K562 (cell line): ENCODE data around the gene G6PC3. TPM values are rescaled to one million over a fixed set of nuclear protein-coding genes. Genes with fewer than 3 reads are reported as not detected.

Experiments used
- ATAC-seq: fragments of 200-7000 bp; cut with Tn5 transposase; 3 replicates; pipeline ENCODE4 v1.9.1; 2020; ENCODE audit warnings: moderate library complexity
- BruUV-seq: library from RNA; stranded (reverse); fragments of 400-500 nt; replicated peaks from 2 replicates; lab custom pipeline; 2021; lab: Mats Ljungman, UMichigan
- CTCF ChIA-PET: fragments of 300-600 bp; formaldehyde crosslinking; extraction: SDS; loops from one replicate; lab custom pipeline; 2021; ENCODE audit warnings: low intra/inter-chr PET ratio; lab: Yijun Ruan, JAX
- POLR2A ChIA-PET: fragments of 300-600, 350-650 bp; sonication (Branson Sonifier 250); formaldehyde crosslinking; extraction: SDS; loops from one replicate; lab custom pipeline; 2021; ENCODE audit warnings: antibody characterized with exemption, inconsistent platforms; lab: Yijun Ruan, JAX
- DNase-seq, 4 experiments: peaks; one replicate each; pipeline versions ENCODE4 v3.0.0 to v3.0.0-alpha.2; 2011 to 2018; ENCODE audit warnings: low spot score in 3 of 4, mixed read lengths in 3 of 4; ENCODE audit errors: extremely low read depth in 1 of 4
- FAIRE-seq: peaks from 2 replicates; lab custom pipeline; 2011; peaks lifted over from hg19 to GRCh38; lab: Jason Lieb, UNC
- H2AFZ ChIP-seq: 2 replicates; pipeline ENCODE4 v1.6.0; 2011; ENCODE audit warnings: low read depth, low read length, control low read depth, inconsistent platforms
- H3K27ac ChIP-seq: fragments of 200-600 bp; 3 replicates; pipeline ENCODE4 v1.8.0; 2011; ENCODE audit warnings: low read depth, mild to moderate bottlenecking, control low read depth, inconsistent platforms, low read length, moderate library complexity, mixed read lengths; ENCODE audit errors: extremely low read depth
- H3K27me3 ChIP-seq, 2 experiments: fragments of 300-600 bp in 1 of 2; 2 replicates in 1 of 2; 3 replicates in 1 of 2; pipeline versions ENCODE4 v1.6.0 to v1.8.0; 2011; ENCODE audit warnings: inconsistent platforms in 2 of 2, low read length in 2 of 2, mild to moderate bottlenecking in 1 of 2, mixed read lengths in 1 of 2, moderate library complexity in 1 of 2; ENCODE audit not compliant: control insufficient read depth in 2 of 2, insufficient read depth in 2 of 2
- H3K36me3 ChIP-seq: fragments of 300-600 bp; 3 replicates; pipeline ENCODE4 v1.8.0; 2011; ENCODE audit warnings: mild to moderate bottlenecking, low read length, inconsistent platforms; ENCODE audit not compliant: control insufficient read depth, insufficient read depth
- H3K4me1 ChIP-seq, 2 experiments: fragments of 200-600 bp in 1 of 2; replicated peaks in 1 of 2; 2 replicates in 1 of 2; 3 replicates in 1 of 2; pipeline versions ENCODE4 v1.5.1 to v1.8.0; 2011; ENCODE audit warnings: inconsistent platforms in 2 of 2, low read length in 2 of 2, mild to moderate bottlenecking in 1 of 2, mixed read lengths in 1 of 2, moderate library complexity in 1 of 2; ENCODE audit not compliant: control insufficient read depth in 2 of 2, insufficient read depth in 2 of 2
- H3K4me2 ChIP-seq: 2 replicates; pipeline ENCODE4 v1.6.1; 2011; ENCODE audit warnings: low read length, control low read depth, inconsistent platforms, mixed read lengths; ENCODE audit not compliant: insufficient read depth
- H3K4me3 ChIP-seq: fragments of 200-600 bp; sonication (generic), shearing (Covaris generic); 2 replicates; pipeline ENCODE4 v1.5.1; 2016; ENCODE audit warnings: control low read depth, inconsistent platforms
- H3K79me2 ChIP-seq: fragments of 200-600 bp; 3 replicates; pipeline ENCODE4 v1.8.0; 2011; ENCODE audit warnings: low read length, inconsistent platforms; ENCODE audit not compliant: control insufficient read depth, insufficient read depth
- H3K9ac ChIP-seq, 2 experiments: 2 replicates each; pipeline versions ENCODE4 v1.6.0 to v1.6.1; 2011; ENCODE audit warnings: low read depth in 2 of 2, low read length in 2 of 2, control low read depth in 1 of 2, inconsistent platforms in 1 of 2, mild to moderate bottlenecking in 1 of 2, mixed read lengths in 1 of 2; ENCODE audit not compliant: insufficient read depth in 1 of 2
- H3K9me1 ChIP-seq: one replicate; pipeline ENCODE4 v1.6.0; 2011; ENCODE audit warnings: inconsistent platforms, mild to moderate bottlenecking, low read length, moderate library complexity; ENCODE audit not compliant: control insufficient read depth, insufficient read depth
- H3K9me3 ChIP-seq: replicated peaks from 2 replicates; pipeline ENCODE4 v1.5.1; 2011; ENCODE audit warnings: low read depth, low read length, inconsistent platforms; ENCODE audit not compliant: control insufficient read depth, insufficient read depth
- H4K20me1 ChIP-seq: replicated peaks from 2 replicates; pipeline ENCODE4 v1.6.1; 2011; ENCODE audit warnings: low read length, inconsistent platforms, mixed read lengths; ENCODE audit not compliant: control insufficient read depth, insufficient read depth
- CBX3 ChIP-seq, 2 experiments: IDR thresholded peaks; 1 replicate in 1 of 2; 2 replicates in 1 of 2; pipeline ENCODE4 v1.6.1; 2012; ENCODE audit warnings: inconsistent platforms in 2 of 2, low read length in 2 of 2, borderline replicate concordance in 1 of 2, control low read depth in 1 of 2
- EP400 ChIP-seq: fragments of 450-650 bp; IDR thresholded peaks from 2 replicates; pipeline ENCODE4 v1.6.1; 2017; ENCODE audit warnings: antibody characterized with exemption, mild to moderate bottlenecking, moderate library complexity
- FOXJ2 ChIP-seq: fragments of 200-800 bp; sonication (Bioruptor generic); IDR thresholded peaks from 2 replicates; pipeline ENCODE4 v1.6.1; 2016; ENCODE audit warnings: missing genetic modification characterization, missing compliant biosample characterization
- GTF2F1 ChIP-seq: IDR thresholded peaks from 2 replicates; pipeline ENCODE4 v1.6.1; 2011; ENCODE audit warnings: low read depth, low read length, improper control_type of control experiment
- HIVEP1 ChIP-seq: fragments of 250-450 bp; sonication (Bioruptor Pico); IDR thresholded peaks from 2 replicates; pipeline ENCODE4 v1.4.0; 2020; ENCODE audit warnings: mild to moderate bottlenecking
- HNRNPLL ChIP-seq: fragments of 200-400 bp; formaldehyde crosslinking; IDR thresholded peaks from 2 replicates; pipeline ENCODE4 v1.6.1; 2017; ENCODE audit warnings: low read length, low read depth, mild to moderate bottlenecking; ENCODE audit not compliant: poor library complexity, severe bottlenecking
- ID3 ChIP-seq, 2 experiments: fragments of 250-450 bp in 1 of 2; fragments of 450-650 bp in 1 of 2; sonication (Bioruptor Pico) in 1 of 2; IDR thresholded peaks; 2 replicates each; pipeline versions ENCODE4 v1.6.1 to v1.8.0; 2016 to 2021; ENCODE audit warnings: mild to moderate bottlenecking in 2 of 2, moderate library complexity in 2 of 2, missing compliant biosample characterization in 1 of 2, missing genetic modification characterization in 1 of 2
- NFYB ChIP-seq: IDR thresholded peaks from 2 replicates; pipeline ENCODE4 v1.6.1; 2011; ENCODE audit warnings: mild to moderate bottlenecking, moderate library complexity; ENCODE audit not compliant: insufficient read length; ENCODE audit errors: extremely low read depth
- PHF21A ChIP-seq: fragments of 450-650 bp; IDR thresholded peaks from 2 replicates; pipeline ENCODE4 v1.6.1; 2017; ENCODE audit warnings: low read depth, borderline replicate concordance
- PKNOX1 ChIP-seq: fragments of 450-650 bp; IDR thresholded peaks from 2 replicates; pipeline ENCODE4 v1.6.1; 2016
- SIRT6 ChIP-seq: IDR thresholded peaks from one replicate; pipeline ENCODE4 v1.6.1; 2012; ENCODE audit warnings: low read depth, mild to moderate bottlenecking, control low read depth, inconsistent platforms, low read length, moderate library complexity
- SNAPC5 ChIP-seq: fragments of 250-450 bp; sonication (Bioruptor Pico); IDR thresholded peaks from 2 replicates; pipeline ENCODE4 v1.8.0; 2021; ENCODE audit warnings: moderate library complexity, mild to moderate bottlenecking, inconsistent platforms
- SNIP1 ChIP-seq: fragments of 450-650 bp; IDR thresholded peaks from 2 replicates; pipeline ENCODE4 v1.7.1; 2017; ENCODE audit warnings: low read depth, mild to moderate bottlenecking
- SPI1 ChIP-seq: IDR thresholded peaks from 2 replicates; pipeline ENCODE4 v1.6.1; 2011; ENCODE audit warnings: low read depth, low read length, control low read depth, borderline replicate concordance
- TAL1 ChIP-seq: fragments of 450-650 bp; IDR thresholded peaks from 2 replicates; pipeline ENCODE4 v1.6.1; 2016; ENCODE audit warnings: mild to moderate bottlenecking
- WHSC1 ChIP-seq: IDR thresholded peaks from one replicate; pipeline ENCODE4 v1.6.1; 2012; ENCODE audit warnings: low read length, control low read depth, inconsistent platforms
- ZNF184 ChIP-seq: sonication (generic); formaldehyde crosslinking; IDR thresholded peaks from 2 replicates; pipeline ENCODE4 v1.5.0; 2020; ENCODE audit warnings: missing genetic modification reagents
- ZNF780A ChIP-seq: fragments of 250-450 bp; sonication (Bioruptor Pico); IDR thresholded peaks from 2 replicates; pipeline ENCODE4 v1.5.0; 2021; ENCODE audit warnings: mild to moderate bottlenecking
- WGBS: fragments of 100-300 bp; shearing (Covaris generic); methylation state at CpG from one replicate; pipeline ENCODE4 v1.1.6; 2016; ENCODE audit warnings: low coverage, mixed read lengths; ENCODE audit not compliant: insufficient coverage; ENCODE audit errors: missing lambda C conversion rate; 5-methylcytosine and 5-hydroxymethylcytosine counted together
- in situ Hi-C: fragments of 300-500 bp; cut with MboI; formaldehyde crosslinking; loops from 4 replicates; pipeline ENCODE4 v1.15.0; 2018; ENCODE audit warnings: inconsistent platforms, mixed read lengths
- intact Hi-C: fragments of 100-400 bp; cut with micrococcal nuclease; formaldehyde crosslinking; loops from 2 replicates; pipeline ENCODE4 v1.14.2; 2022
- polyA plus RNA-seq, 8 experiments: library from polyadenylated mRNA; depleted of rRNA in 4 of 8; stranded (reverse) in 5 of 8; unstranded in 3 of 8; fragments of >200 nt; fragmentation: Nextera tagmentation in 2 of 8; fragmentation: Illumina TruSeq in 1 of 8; extraction: Ambion mirVana in 2 of 8; extraction: Trizol in 1 of 8; gene quantifications; 2 replicates each; pipeline versions ENCODE4 v1.2.1 to v1.2.3, GENCODE V29; 2011 to 2014; ENCODE audit warnings: inconsistent platforms in 1 of 8, missing spikeins in 1 of 8
- total RNA-seq, 7 experiments: library from RNA; depleted of rRNA in 6 of 7; stranded (reverse); fragments of >200 nt in 6 of 7; fragmentation: Illumina TruSeq in 2 of 7; extraction: Trizol in 2 of 7; gene quantifications; 2 replicates each; pipeline versions ENCODE4 v1.2.1 to v1.2.3, GENCODE V29; 2011 to 2021; ENCODE audit warnings: low replicate concordance in 1 of 7

G6PC3 gene
- total and polyA plus RNA-seq, 9 of the 15 experiments (the other 6 are each of a cell fraction or from before 2014, with no cell fraction given) = 10.4 to 57.8 (median 31.1) TPM

GRCh38 chr17:44043272-44043696 is 27.3 kb upstream of the G6PC3 start:
- H3K4me3 ChIP-seq = no peak overlapping the region
- H3K27ac ChIP-seq = no peak overlapping the region
- H3K27me3 ChIP-seq = no peaks in the 10 kb centered on the region
- H2AFZ ChIP-seq = no peak overlapping the region
- CTCF ChIA-PET = no interaction called here
- 95% methylated on average over 4 of the region's 4 CpGs for WGBS
- TF ChIP-seq TAL1 (no peak), SPI1 (no peak), ID3 (CRISPR knock-in tag; IDR thresholded peaks at IDR 0.05) (no peak), ID3 (tag; IDR thresholded peaks at IDR 0.05) (no peak), EP400 (no peak), NFYB (no peak), GTF2F1 (no peak), ZNF184 (CRISPR knock-in tag) (no peak), SNAPC5 (CRISPR knock-in tag) (no peak), WHSC1 (no peak), SIRT6 (no peak), SNIP1 (no peak), HNRNPLL (no peak), PKNOX1 (no peak), FOXJ2 (tag) (no peak), CBX3 (IDR thresholded peaks at IDR 0.05; ENCODE audit: borderline replicate concordance in 1 of 2, low read length in 2 of 2) (no peak), HIVEP1 (CRISPR knock-in tag) (no peak), PHF21A (no peak), ZNF780A (no peak)
- TF ChIP-seq, all 486 proteins: peak for 0
- Histone ChIP-seq H3K9ac (no peak overlapping the region; a peak in 1 of 4 replicates), H3K79me2 (peaks cover 74% of the 10 kb centered on the region), H3K9me1 (no peaks in the 10 kb centered on the region), H4K20me1 (peaks cover 20% of the 10 kb centered on the region), H3K4me1 (peaks cover 0 to 2% of the 10 kb centered on the region in 2 experiments; a peak in 1 of 5 replicates), H3K36me3 (peaks cover 71% of the 10 kb centered on the region; the same call in 2 of the 3 replicates), H3K9me3 (no peaks in the 10 kb centered on the region), H3K4me2 (no peak overlapping the region)
- no TSS peak for BruUV-seq
- ATAC-seq = no peak
- in situ Hi-C loops (loop anchor here (5.0 kb wide), 1 partner anchor 101 kb away; the partner anchor contains the start of gene PPY), intact Hi-C loops (no loop called here)
- POLR2A ChIA-PET = interaction anchor here (0.6 to 2.1 kb wide), 2 partner anchors 14 to 28 kb away, joined by 3 to 6 read pairs; no protein-coding TSS in a partner anchor
- DNase-seq = no peak
- no peak for FAIRE-seq
